Measurements from ENCODE around the gene TMEM87B.
A peak's percentile ranks its signal among the peaks of the same experiment; 100 is the strongest.
"Not testable (repeated sequence)": the region's sequence is repeated elsewhere in the genome, so short reads cannot be mapped to it uniquely, and the experiment has no call there.

TMEM87B gene

GRCh38 chr2:112033600-112033999 is 21.5 kb upstream of the TMEM87B start:
- no peak for DNase-seq

DNA sequence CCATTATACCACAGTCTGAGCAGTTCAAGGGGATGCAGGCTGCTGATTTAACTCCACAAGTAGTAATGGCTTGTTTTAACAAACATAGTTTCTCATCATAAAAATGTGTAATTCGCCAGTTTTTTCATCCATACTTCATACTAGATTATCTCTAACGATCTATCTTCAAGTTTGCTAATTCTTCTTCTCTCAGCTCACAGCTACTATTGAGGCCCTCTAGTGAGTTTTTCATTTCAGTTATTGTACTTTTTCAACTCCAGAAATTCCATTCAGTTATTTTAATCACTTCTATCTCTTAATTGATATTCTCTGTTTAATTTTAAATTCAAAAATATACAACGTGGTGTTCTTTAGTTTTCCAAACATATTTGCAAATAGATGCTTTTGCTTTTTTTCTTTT is 20.1 kb upstream of the TMEM87B start:
- DNase-seq, result no peak

- no peak for DNase-seq
Measured at GRCh38 chr2:112035786-112036185, 19.3 kb upstream of the TMEM87B start.

DNA sequence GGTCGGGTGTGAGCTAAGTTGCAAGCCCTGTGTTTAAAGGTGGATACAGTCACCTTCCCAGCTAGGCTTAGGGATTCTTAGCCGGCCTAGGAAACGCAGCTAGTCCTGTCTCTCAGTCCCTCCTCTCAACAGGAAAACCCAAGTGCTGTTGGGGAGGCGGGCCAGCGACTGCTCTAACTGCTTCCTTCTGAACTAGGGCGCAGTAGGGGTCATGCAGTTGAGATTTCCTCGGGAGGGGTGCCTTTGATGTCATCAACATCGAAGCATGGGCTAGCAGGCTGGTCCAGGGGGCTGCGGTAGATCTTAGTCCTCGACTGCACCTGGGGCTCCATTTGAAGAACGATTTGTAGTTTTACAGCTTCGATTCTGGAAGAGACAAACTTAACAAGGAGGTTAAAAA is 15.5 kb upstream of the TMEM87B start:
- DNase-seq, result not testable (repeated sequence)

DNA sequence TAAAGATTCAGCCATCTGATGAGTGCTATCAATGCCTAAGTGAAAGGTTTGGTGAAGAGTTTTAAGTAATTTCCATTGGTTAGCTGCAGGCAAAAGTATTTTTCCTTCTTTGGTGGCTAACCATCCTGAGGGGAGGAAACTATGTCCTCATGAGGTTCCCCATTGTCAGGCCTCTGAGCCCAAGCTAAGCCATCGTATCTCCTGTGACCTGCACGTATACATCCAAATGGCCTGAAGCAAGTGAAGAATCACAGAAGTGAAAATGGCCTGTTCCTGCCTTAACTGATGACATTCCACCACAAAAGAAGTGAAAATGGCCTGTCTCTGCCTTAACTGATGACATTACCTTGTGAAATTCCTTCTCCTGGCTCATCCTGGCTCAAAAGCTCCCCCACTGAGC is 15.0 kb upstream of the TMEM87B start:
- DNase-seq, result not testable (repeated sequence)

DNA sequence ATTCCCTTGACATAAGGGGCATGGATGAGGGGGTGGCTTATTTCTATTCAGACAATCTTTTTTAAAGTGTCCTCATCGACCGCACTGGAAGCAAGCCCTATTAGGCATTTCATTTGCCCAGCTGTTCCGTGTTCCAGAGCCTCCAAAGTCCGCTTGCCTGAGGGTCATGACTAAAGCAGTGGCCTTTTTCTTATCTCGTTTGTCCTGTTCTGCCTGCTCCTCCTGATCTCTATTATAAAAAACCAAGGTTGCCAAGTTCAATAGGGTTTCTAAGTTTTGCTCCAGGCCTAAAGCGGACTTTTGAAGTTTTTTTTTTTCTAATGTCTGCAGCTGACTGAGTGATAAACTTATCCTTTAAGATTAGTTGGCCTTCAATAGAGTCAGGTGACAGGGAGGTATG is 13.6 kb upstream of the TMEM87B start:
- DNase-seq, result not testable (repeated sequence)

DNA sequence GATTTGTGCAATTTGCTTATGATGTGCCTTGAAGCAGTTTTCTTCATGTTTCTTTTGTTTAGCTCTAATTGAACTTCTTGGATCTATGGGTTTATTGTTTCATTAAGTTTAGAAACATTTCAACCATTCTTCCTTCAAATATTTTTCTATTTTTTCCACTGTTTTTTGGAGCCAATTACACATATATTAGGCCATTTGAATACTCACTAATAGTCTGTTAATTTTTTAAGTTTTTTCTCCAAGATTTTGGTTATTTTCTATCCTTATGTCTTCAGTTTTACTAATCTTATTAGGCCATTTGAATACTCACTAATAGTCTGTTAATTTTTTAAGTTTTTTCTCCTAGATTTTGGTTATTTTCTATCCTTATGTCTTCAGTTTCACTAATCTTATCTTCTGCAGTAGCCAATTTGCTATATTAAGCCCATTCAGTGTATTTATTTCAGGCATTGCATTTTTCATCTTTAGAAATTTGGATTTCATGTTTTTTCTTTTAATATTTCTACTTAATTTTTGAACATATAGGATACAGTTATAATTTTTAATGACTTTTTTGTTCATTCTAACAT is 9.5 kb upstream of the TMEM87B start:
- no peak for DNase-seq

GRCh38 chr2:112046231-112046630 is 8.8 kb upstream of the TMEM87B start:
- DNase-seq, result no peak

- no peak for DNase-seq
Measured at GRCh38 chr2:112047537-112048235, 7.4 kb upstream of the TMEM87B start.

DNA sequence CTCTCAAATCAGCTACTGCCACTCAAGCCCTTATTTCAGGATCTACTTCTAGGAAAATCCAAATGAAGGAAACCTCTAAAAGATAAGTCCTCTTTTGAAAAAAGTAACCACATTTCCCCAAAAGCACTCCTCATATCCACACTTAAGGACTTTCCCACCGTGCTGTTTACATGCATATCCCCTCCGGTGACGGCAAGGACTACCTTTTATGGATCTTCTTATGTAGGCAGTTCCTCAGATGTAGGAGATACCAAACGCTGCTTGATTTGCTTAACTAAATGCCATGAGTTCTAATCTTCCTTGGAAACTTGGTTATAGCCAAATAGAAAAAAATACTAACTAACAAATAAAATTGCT is 6.9 kb upstream of the TMEM87B start:
- no peak for DNase-seq

DNA sequence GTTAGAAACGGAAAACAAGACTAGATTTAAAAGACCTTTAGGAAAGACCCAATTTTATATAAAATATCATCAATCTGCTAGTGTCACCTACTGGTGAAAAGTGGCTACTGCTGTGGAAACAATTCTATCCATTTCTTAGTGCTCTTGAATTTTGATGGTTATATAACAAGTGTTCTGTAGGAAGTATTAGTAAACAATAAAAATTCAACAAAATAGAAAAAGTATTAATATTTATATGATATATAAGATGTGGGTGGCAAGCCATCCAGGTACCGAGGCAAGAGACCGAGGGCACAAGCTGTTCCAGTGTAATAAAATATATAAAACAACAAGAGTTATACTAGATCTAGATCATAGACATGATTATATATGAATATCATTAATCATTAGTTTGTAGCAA is 6.2 kb upstream of the TMEM87B start:
- DNase-seq, result peak in 1 of 2 donors; percentile 86

- no peak for DNase-seq
Measured at GRCh38 chr2:112050316-112050715, 4.8 kb upstream of the TMEM87B start.

DNA sequence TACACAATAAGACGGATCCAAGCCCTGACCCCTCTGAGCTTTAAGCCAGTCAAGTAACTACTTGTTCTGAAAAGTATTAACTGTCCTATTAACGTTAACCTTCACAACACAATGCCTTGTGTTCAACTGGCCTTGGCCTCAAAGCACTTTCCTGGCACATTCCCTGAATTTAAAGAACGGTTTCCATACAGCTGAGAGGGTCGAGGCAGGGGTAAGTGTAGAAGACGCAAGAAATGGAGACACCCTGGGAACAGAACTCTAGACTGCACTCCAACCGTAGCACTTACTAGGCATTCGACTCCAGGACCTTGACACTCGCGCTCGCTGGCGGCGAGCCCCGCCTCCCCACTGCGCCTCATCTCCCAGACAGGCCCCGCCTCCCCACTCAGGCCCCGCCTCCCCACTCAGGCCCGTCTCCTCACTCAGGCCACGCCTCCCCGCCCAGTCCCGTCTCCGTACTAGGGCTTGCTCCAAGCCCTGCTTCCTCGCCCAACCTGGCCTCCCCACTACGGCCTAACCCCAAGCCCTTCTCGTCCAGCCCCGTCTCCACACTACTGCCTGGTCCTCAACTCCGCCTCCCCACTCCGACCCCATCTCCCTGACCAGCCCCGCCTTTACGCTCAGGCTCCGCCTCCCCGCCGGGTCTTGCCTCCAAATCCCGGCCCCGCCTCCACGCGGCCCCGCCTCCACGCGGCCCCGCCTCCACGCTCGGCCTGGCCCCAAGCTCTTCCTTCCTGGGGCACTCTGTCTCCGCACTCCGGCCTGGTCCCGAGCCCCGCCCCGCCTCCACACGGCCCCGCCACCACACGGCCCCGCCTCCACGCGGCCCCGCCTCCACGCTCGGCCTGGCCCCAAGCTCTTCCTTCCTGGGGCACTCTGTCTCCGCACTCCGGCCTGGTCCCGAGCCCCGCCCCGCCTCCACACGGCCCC is 887 bp upstream of the TMEM87B start:
- peak; percentile 96 to 100 for DNase-seq

DNA sequence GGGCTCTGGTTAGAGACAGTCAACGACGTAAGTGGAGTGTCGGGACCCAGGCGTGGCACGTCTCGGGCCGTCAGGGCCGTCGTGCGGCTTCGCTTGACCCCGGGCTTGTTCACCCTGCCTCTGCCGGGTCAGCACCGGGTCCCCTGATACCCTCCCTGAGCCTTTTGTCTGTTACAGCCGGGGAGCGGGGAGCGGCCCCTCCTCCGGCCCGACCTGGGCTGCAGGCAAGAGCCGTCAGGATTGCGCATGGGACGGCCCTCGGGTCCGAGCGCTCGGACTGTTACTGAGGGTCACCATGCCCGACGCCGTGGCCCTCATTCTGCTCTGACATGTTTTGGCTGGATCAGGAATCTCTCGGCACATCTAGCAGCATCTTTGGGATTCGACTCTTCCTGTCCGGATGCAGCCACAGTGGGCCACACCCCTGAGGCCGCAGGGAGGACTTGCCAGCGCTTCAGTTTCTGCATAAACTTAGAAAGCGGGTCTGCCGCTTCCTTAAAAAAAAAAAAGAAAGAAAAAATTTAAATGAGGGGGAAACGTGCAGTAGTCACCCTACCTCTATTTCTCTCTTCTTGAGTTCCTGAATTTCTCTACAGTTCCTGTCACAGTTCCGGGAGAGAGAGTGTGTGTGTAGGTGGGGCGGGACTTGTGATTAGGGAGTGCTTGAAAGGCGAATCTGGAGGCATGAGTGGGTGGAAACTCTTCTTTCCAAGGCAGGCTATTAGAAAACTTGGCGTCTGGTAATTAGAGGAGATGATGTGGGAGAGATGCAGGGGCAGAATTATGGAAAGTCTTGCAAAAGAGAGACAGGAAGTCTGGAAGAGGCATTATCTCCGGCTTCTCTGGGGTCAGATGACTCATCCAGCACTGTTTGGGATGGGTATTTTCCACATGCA is 909 bp downstream of the TMEM87B start:
- DNase-seq, result peak; percentile 51 to 53

GRCh38 chr2:112056626-112056987 is 1.5 kb downstream of the TMEM87B start:
- no peak for DNase-seq

DNA sequence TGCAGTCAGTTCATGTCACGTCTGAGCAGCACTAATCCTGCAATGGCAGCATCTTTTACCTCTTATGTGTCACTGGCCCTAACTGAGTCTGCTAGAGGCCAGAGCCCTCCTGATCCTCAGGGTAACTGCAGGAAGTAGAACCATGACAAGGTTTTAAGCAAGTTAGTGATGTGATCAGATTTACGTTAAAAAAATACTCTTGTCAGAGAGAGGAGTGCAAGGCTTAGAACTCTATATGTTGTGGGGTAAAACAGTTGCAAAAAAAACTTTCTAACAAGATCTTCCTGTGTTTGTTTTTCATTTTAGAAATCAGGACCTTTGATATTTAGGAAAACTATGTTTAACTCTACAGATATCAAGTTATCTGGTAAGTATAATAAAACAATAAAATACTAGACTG is 4.6 kb downstream of the TMEM87B start:
- DNase-seq, result no peak

GRCh38 chr2:112061299-112061698 is 6.2 kb downstream of the TMEM87B start:
- no peak for DNase-seq

DNA sequence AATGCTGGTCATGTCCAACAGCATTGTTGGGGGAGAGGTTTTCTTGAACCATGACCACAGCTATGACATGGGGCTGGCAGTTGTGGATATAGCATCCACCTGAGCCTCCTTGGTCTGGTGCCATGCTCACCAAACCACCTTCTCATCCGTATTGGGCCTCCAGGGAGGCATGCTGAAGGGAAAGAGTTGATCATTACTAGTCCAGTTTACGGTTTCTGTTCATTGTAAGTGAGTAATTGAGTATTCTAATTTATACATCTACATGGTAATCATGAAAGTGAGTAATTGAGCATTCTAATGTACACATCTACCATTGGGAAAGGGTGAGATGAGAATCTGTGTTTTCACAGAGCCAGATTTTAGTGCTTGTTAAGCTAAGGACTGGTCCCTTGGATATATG is 6.8 kb downstream of the TMEM87B start:
- DNase-seq, result no peak

- no peak for DNase-seq
Measured at GRCh38 chr2:112062894-112063293, 7.8 kb downstream of the TMEM87B start.

DNA sequence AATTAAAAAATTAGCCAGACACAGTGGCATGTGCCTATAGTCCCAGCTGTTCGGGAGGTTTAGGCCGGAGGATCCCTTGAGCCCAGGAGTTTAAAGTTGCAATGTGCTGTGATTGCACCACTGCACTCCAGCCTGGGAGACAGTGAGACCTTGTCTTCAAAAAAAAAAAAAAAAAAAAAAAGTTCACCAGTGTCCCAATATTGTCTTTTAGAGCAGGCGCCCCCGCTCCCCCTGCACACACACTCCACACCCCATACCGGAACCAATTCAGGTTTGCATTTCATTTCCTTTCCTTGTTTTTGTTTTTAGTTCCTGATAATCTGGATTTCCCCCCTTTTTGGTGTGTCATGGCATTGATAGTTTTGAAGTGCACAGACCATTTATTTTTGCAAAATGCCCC is 10.4 kb downstream of the TMEM87B start:
- no peak for DNase-seq

DNA sequence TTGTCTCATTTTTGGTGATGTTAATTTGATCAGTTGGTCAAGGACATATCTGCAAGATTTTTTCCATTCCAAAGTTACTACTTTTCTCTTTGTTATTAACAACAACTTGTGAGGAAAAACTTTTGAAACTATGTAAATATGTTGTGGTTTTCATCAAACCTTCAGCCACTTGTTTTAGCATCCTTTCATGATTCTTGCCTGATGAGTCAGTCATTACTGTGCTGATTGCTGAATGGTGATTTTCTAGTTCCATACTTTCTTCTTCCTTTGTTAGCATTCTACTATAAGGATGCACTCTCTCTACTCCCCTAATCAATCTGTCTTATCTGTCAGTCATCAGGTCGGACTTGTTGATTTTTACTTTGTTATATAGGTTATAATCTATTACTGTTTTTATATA is 10.9 kb downstream of the TMEM87B start:
- no peak for DNase-seq

DNA sequence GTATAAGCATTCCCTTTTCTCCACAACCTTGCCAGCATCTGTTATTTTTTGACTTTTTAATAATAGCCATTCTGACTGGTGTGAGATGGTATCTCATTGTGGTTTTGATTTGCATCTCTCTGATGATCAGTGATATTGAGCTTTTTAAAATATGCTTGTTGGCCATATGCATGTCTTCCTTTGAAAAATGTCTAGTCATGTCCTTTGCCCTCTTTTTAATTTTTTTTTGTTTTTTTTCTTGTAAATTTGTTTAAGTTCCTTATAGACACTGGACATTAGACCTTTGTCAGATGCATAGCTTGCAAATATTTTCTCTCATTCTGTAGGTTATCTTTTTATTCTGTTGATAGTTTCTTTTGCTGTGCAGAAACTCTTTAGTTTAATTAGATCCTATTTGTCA is 14.7 kb downstream of the TMEM87B start:
- not testable (repeated sequence) for DNase-seq

DNA sequence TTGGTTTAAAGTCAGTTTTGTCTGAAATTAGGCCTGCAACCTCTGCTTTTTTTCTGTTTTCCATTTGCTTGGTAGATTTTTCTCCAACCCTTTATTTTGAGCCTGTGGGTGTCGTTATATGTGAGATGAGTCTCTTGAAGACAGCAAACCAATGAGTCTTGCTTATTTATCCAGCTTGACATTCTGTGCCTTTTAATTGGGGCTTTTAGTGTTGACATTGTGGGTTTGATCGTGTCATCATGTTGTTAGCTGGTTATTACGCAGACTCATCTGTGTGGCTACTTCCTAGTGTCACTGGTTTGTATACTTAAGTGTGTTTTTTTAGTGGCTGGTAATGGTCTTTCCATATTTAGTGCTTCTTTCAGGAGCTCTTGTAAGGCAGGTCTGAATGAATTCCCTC is 18.8 kb downstream of the TMEM87B start:
- no peak for DNase-seq
